Epithelial cell of proximal tubule (primary cell): Measurements from ENCODE around the gene KLHL12. TPM values are rescaled to one million over a fixed set of nuclear protein-coding genes. Genes with fewer than 3 reads are reported as not detected.

Experiments
- DNase-seq: peaks from one replicate; pipeline ENCODE4 v3.0.0-alpha.2; 2011; ENCODE audit warnings: low read depth
- H3K4me3 ChIP-seq: 2 replicates; pipeline ENCODE4 v1.5.1; 2011; ENCODE audit warnings: low read depth, mild to moderate bottlenecking, low read length
- CTCF ChIP-seq: conservative IDR thresholded peaks from 2 replicates; pipeline ENCODE4 v1.5.1; 2012; ENCODE audit warnings: low read depth, mild to moderate bottlenecking, low read length
- total RNA-seq: library from RNA; depleted of rRNA; stranded (reverse); fragments of >200 nt; gene quantifications from 2 replicates; pipeline ENCODE4 v1.2.3, GENCODE V29; 2015

KLHL12 gene
- total RNA-seq, 1 donor from 2014 or later: 25.9 TPM

- H3K4me3 ChIP-seq: no peak overlapping the region
- no peak for TF ChIP-seq CTCF
- no peak for DNase-seq
Observed at GRCh38 chr1:202844259-202844658, 82.8 kb downstream of the KLHL12 start.

- TF ChIP-seq CTCF: no peak
- H3K4me3 ChIP-seq: no peak overlapping the region
- no peak for DNase-seq
Observed at GRCh38 chr1:202843081-202843480, 84.0 kb downstream of the KLHL12 start.

Other genes with a start within 250 kb of the KLHL12 start
- gene SYT2, start 216.8 kb downstream of the KLHL12 start, total RNA-seq: not detected in 2 replicates
- gene KDM5B, start 118.8 kb downstream of the KLHL12 start, total RNA-seq: 18.6 and 46.2 TPM in 2 replicates
- 0.17 TPM in 1 of 2 replicates, not detected in the other for gene PCAT6, start 116.3 kb downstream of the KLHL12 start, total RNA-seq
- 9.2 and 12.7 TPM in 2 replicates for gene RABIF, start 38.1 kb downstream of the KLHL12 start, total RNA-seq
- 59.0 and 73.9 TPM in 2 replicates for gene ADIPOR1, start 31.1 kb upstream of the KLHL12 start, total RNA-seq
- 15.0 and 24.7 TPM in 2 replicates for gene CYB5R1, start 40.0 kb upstream of the KLHL12 start, total RNA-seq
- 79.2 and 80.5 TPM in 2 replicates for gene TMEM183A, start 80.1 kb upstream of the KLHL12 start, total RNA-seq
- 0.14 and 11.6 TPM in 2 replicates for gene PPFIA4, start 99.3 kb upstream of the KLHL12 start, total RNA-seq
- not detected in 2 replicates for gene MYOG, start 158.8 kb upstream of the KLHL12 start, total RNA-seq
- 3.7 and 12.3 TPM in 2 replicates for gene ADORA1, start 200.5 kb upstream of the KLHL12 start, total RNA-seq
- not detected in 2 replicates for gene MYBPH, start 248.6 kb upstream of the KLHL12 start, total RNA-seq